Colonic mucosa (tissue), 4 donors: ENCODE results near the gene SYPL1. TPM values are rescaled to one million over a fixed set of nuclear protein-coding genes. Genes with fewer than 3 reads are reported as not detected.

Experiments used
- DNase-seq: peaks from one replicate; pipeline ENCODE4 v3.0.0-alpha.2; 2020
- H3K27ac ChIP-seq: fragments of 200-600 bp; one replicate; pipeline ENCODE4 v1.8.0; 2021
- H3K27me3 ChIP-seq: fragments of 200-600 bp; one replicate; pipeline ENCODE4 v1.8.0; 2021
- H3K36me3 ChIP-seq: fragments of 200-600 bp; one replicate; pipeline ENCODE4 v1.8.0; 2021
- H3K4me1 ChIP-seq: fragments of 200-600 bp; one replicate; pipeline ENCODE4 v1.8.0; 2021; ENCODE audit warnings: mild to moderate bottlenecking
- H3K4me3 ChIP-seq: fragments of 200-600 bp; one replicate; pipeline ENCODE4 v1.8.0; 2021
- H3K9ac ChIP-seq, 2 donors: one replicate each; pipeline ENCODE4 v1.7.0; 2013; ENCODE audit warnings: control low read depth in 2 of 2, low read depth in 2 of 2, low read length in 2 of 2
- H3K9me3 ChIP-seq: fragments of 200-600 bp; one replicate; pipeline ENCODE4 v1.8.0; 2021
- CTCF ChIP-seq: fragments of 200-600 bp; IDR thresholded peaks from one replicate; pipeline ENCODE4 v1.8.0; 2022; ENCODE audit warnings: antibody characterized with exemption, mild to moderate bottlenecking
- intact Hi-C: fragments of 100-400 bp; cut with DNase I; formaldehyde crosslinking; loops from one replicate; pipeline ENCODE4 v1.14.1; 2022
- total RNA-seq, 2 donors: library from RNA; stranded (reverse); fragmentation: NEBNext Ultra II Directional in 1 of 2; extraction: Animal tissue kit (Norgen Biotek cat#: 25700) in 1 of 2; gene quantifications; one replicate each; pipeline ENCODE4 v1.2.1, GENCODE V29; 2021
- donor health status: healthy.
- donor health status: DM: no; HTN: no; CAD: no.
- donor health status: DM: no; HTN: no; CAD: no.

SYPL1 gene
- total RNA-seq, 2 donors from 2014 or later, result 89.0 to 94.0 TPM

GRCh38 chr7:106104721-106105260 lies 7.3 kb downstream of the SYPL1 start:
- H3K4me3 ChIP-seq, result no peak overlapping the region
- no peaks in the 10 kb centered on the region for H3K27me3 ChIP-seq
- no peak for TF ChIP-seq CTCF
- intact Hi-C loops, result no loop called here
- H3K27ac ChIP-seq, result no peak overlapping the region
- no peak overlapping the region for H3K9ac ChIP-seq
- peaks cover 10% of the 10 kb centered on the region for H3K4me1 ChIP-seq
- H3K36me3 ChIP-seq, result no peaks in the 10 kb centered on the region
- no peak for DNase-seq
- no peaks in the 10 kb centered on the region for H3K9me3 ChIP-seq

GRCh38 chr7:106102387-106102966 lies 9.6 kb downstream of the SYPL1 start:
- H3K27ac ChIP-seq, result no peak overlapping the region

GRCh38 chr7:106101726-106102125 lies 10.4 kb downstream of the SYPL1 start:
- H3K4me3 ChIP-seq, result no peak overlapping the region
- intact Hi-C loops, result no loop called here
- no peaks in the 10 kb centered on the region for H3K36me3 ChIP-seq
- H3K27ac ChIP-seq, result no peak overlapping the region
- H3K9me3 ChIP-seq, result no peaks in the 10 kb centered on the region
- H3K9ac ChIP-seq, result no peak overlapping the region
- no peaks in the 10 kb centered on the region for H3K27me3 ChIP-seq
- H3K4me1 ChIP-seq, result no peaks in the 10 kb centered on the region
- no peak for TF ChIP-seq CTCF
- DNase-seq, result no peak

More at GRCh38 chr7:106102387-106102966, 9.6 kb downstream of the SYPL1 start:
- Histone ChIP-seq H3K27me3 (no peaks in the 10 kb centered on the region), H3K9ac (no peak overlapping the region), H3K4me3 (no peak overlapping the region), H3K9me3 (no peaks in the 10 kb centered on the region), H3K4me1 (no peaks in the 10 kb centered on the region), H3K36me3 (no peaks in the 10 kb centered on the region)
- intact Hi-C loops, result no loop called here
- no peak for DNase-seq
- TF ChIP-seq CTCF, result no peak

- Histone ChIP-seq H3K4me1 (no peaks in the 10 kb centered on the region), H3K36me3 (no peaks in the 10 kb centered on the region), H3K4me3 (no peak overlapping the region), H3K27me3 (no peaks in the 10 kb centered on the region), H3K9ac (no peak overlapping the region), H3K27ac (no peak overlapping the region), H3K9me3 (no peaks in the 10 kb centered on the region)
- intact Hi-C loops, result no loop called here
- DNase-seq, result no peak
- no peak for TF ChIP-seq CTCF
Measured at GRCh38 chr7:106100863-106101629, 11.1 kb downstream of the SYPL1 start.

GRCh38 chr7:106099539-106099938 lies 12.6 kb downstream of the SYPL1 start:
- no peaks in the 10 kb centered on the region for H3K36me3 ChIP-seq

More at GRCh38 chr7:106099539-106099938, 12.6 kb downstream of the SYPL1 start:
- Histone ChIP-seq H3K9me3 (no peaks in the 10 kb centered on the region), H3K4me1 (no peaks in the 10 kb centered on the region), H3K4me3 (no peak overlapping the region), H3K27me3 (no peaks in the 10 kb centered on the region), H3K27ac (no peak overlapping the region), H3K9ac (no peak overlapping the region)
- intact Hi-C loops, result no loop called here
- no peak for TF ChIP-seq CTCF
- DNase-seq, result no peak
